Endothelial cell of umbilical vein (primary cell): ENCODE data around the gene RIMS3. TPM values are rescaled to one million over a fixed set of nuclear protein-coding genes. Genes with fewer than 3 reads are reported as not detected.

Source experiments
- BruUV-seq: library from RNA; stranded (reverse); fragments of 400-500 nt; replicated peaks from 2 replicates; lab custom pipeline; 2021; lab: Mats Ljungman, UMichigan
- CTCF ChIA-PET: fragments of 300-600, 350-600 bp; sonication (Branson Sonifier 250); formaldehyde crosslinking; loops from one replicate; lab custom pipeline; 2021; ENCODE audit warnings: antibody characterized with exemption, inconsistent platforms; lab: Charles Lee
- POLR2A ChIA-PET: fragments of 300-600, 350-600 bp; sonication (Branson Sonifier 250); formaldehyde crosslinking; loops from one replicate; lab custom pipeline; 2021; ENCODE audit warnings: antibody characterized with exemption, inconsistent platforms; lab: Charles Lee
- DNase-seq: peaks from one replicate; pipeline ENCODE4 v3.0.0-alpha.2; 2011; ENCODE audit warnings: low read depth, low spot score
- FAIRE-seq: peaks from 2 replicates; lab custom pipeline; 2011; peaks lifted over from hg19 to GRCh38; lab: Jason Lieb, UNC
- H2AFZ ChIP-seq: 2 replicates; pipeline ENCODE4 v1.6.0; 2012; ENCODE audit warnings: low read depth, low read length, control low read depth, inconsistent platforms
- H3K27ac ChIP-seq: 2 replicates; pipeline ENCODE4 v1.5.1; 2011; ENCODE audit warnings: low read depth, mild to moderate bottlenecking, control low read depth, low read length, moderate library complexity; ENCODE audit not compliant: insufficient read depth
- H3K27me3 ChIP-seq, 2 experiments: 2 replicates each; pipeline versions ENCODE4 v1.6.0 to v1.6.1; 2011; ENCODE audit warnings: low read length in 2 of 2, mixed read lengths in 1 of 2; ENCODE audit not compliant: control insufficient read depth in 2 of 2, insufficient read depth in 2 of 2
- H3K36me3 ChIP-seq, 2 experiments: 2 replicates in 1 of 2; 3 replicates in 1 of 2; pipeline ENCODE4 v1.5.1; 2011; ENCODE audit warnings: low read length in 2 of 2, mild to moderate bottlenecking in 1 of 2, moderate library complexity in 1 of 2; ENCODE audit not compliant: control insufficient read depth in 2 of 2, insufficient read depth in 2 of 2; ENCODE audit errors: extremely low read depth in 1 of 2
- H3K4me1 ChIP-seq: 3 replicates; pipeline ENCODE4 v1.5.1; 2011; ENCODE audit warnings: mild to moderate bottlenecking, low read length; ENCODE audit not compliant: control insufficient read depth, insufficient read depth; ENCODE audit errors: extremely low read depth
- H3K4me2 ChIP-seq: 2 replicates; pipeline ENCODE4 v1.6.1; 2011; ENCODE audit warnings: low read length, control low read depth, mixed read lengths; ENCODE audit not compliant: insufficient read depth
- H3K4me3 ChIP-seq, 3 experiments: fragments of 200-600 bp in 1 of 3; sonication (generic), shearing (Covaris generic) in 1 of 3; replicated peaks in 1 of 3; 2 replicates each; pipeline ENCODE4 v1.5.1; 2011 to 2016; ENCODE audit warnings: control low read depth in 3 of 3, low read length in 3 of 3, mild to moderate bottlenecking in 2 of 3, inconsistent platforms in 1 of 3, low read depth in 1 of 3, moderate library complexity in 1 of 3; ENCODE audit not compliant: insufficient read depth in 1 of 3
- H3K79me2 ChIP-seq: 2 replicates; pipeline ENCODE4 v1.6.0; 2012; ENCODE audit warnings: low read length, inconsistent platforms; ENCODE audit not compliant: control insufficient read depth, insufficient read depth
- H3K9ac ChIP-seq: replicated peaks from 2 replicates; pipeline ENCODE3; 2011; ENCODE audit warnings: low read length, control low read depth; ENCODE audit not compliant: insufficient read depth; ENCODE audit errors: extremely low read depth
- H3K9me1 ChIP-seq: replicated peaks from 3 replicates; pipeline ENCODE4 v1.6.0; 2011; ENCODE audit warnings: mild to moderate bottlenecking, low read length; ENCODE audit not compliant: control insufficient read depth, insufficient read depth; ENCODE audit errors: extremely low read depth
- H3K9me3 ChIP-seq: replicated peaks from 2 replicates; pipeline ENCODE4 v1.5.1; 2012; ENCODE audit warnings: low read length, inconsistent platforms; ENCODE audit not compliant: control insufficient read depth, insufficient read depth
- H4K20me1 ChIP-seq: replicated peaks from 2 replicates; pipeline ENCODE3; 2011; ENCODE audit warnings: mild to moderate bottlenecking, low read length; ENCODE audit not compliant: control insufficient read depth, insufficient read depth; ENCODE audit errors: extremely low read depth
- EZH2 ChIP-seq: IDR thresholded peaks from 2 replicates; pipeline ENCODE4 v1.6.1; 2012; ENCODE audit warnings: borderline replicate concordance, low read depth, mild to moderate bottlenecking, moderate library complexity, low read length, inconsistent platforms; ENCODE audit not compliant: severe bottlenecking
- FOS ChIP-seq: IDR thresholded peaks from 2 replicates; pipeline ENCODE4 v1.6.1; 2011; ENCODE audit warnings: mild to moderate bottlenecking, low read length, moderate library complexity, borderline replicate concordance; ENCODE audit not compliant: insufficient read depth
- GATA2 ChIP-seq: IDR thresholded peaks from 2 replicates; pipeline ENCODE4 v1.7.0; 2011; ENCODE audit warnings: low read depth, mild to moderate bottlenecking, moderate library complexity, mixed read lengths, low read length; ENCODE audit not compliant: insufficient read length, insufficient read depth
- JUN ChIP-seq: IDR thresholded peaks from 2 replicates; pipeline ENCODE4 v1.6.1; 2011; ENCODE audit warnings: borderline replicate concordance, low read depth; ENCODE audit not compliant: insufficient read length, insufficient read depth
- MYC ChIP-seq: IDR thresholded peaks from one replicate; pipeline ENCODE4 v1.6.1; 2011; ENCODE audit warnings: mild to moderate bottlenecking, low read depth, low read length
- POLR2A ChIP-seq: IDR thresholded peaks from 2 replicates; pipeline ENCODE4 v1.6.1; 2012; ENCODE audit warnings: low read depth, mild to moderate bottlenecking, control low read depth, low read length
- POLR2AphosphoS5 ChIP-seq: IDR thresholded peaks from 2 replicates; pipeline ENCODE4 v1.6.1; 2012; ENCODE audit warnings: low read depth, mild to moderate bottlenecking, control low read depth, low read length, moderate library complexity; ENCODE audit not compliant: insufficient read depth
- dilution Hi-C: fragments of 300-500 bp; cut with MboI; formaldehyde crosslinking; loops from one replicate; pipeline ENCODE4 v1.15.0; 2019; ENCODE audit warnings: low sequenced_read_pairs; ENCODE audit not compliant: extremely low pct_ligation_motif_present
- intact Hi-C: fragments of 100-400 bp; cut with micrococcal nuclease; formaldehyde crosslinking; loops from one replicate; pipeline ENCODE4 v1.10.0; 2022
- polyA plus RNA-seq, 4 experiments: library from polyadenylated mRNA; depleted of rRNA in 3 of 4; stranded (reverse) in 3 of 4; unstranded in 1 of 4; fragments of >200 nt; gene quantifications; 2 replicates each; pipeline versions ENCODE4 v1.2.1 to v1.2.3, GENCODE V29; 2011 to 2012; ENCODE audit warnings: missing spikeins in 1 of 4
- total RNA-seq: library from RNA; stranded (reverse); gene quantifications from 2 replicates; pipeline ENCODE4 v1.2.3, GENCODE V29; 2021
- TF ChIP-seq, protein P1 (sequence below): IDR thresholded peaks from 2 replicates; pipeline ENCODE4 v1.6.1; 2011; ENCODE audit not compliant: insufficient read depth, insufficient read length
- TF ChIP-seq, protein P2 (sequence below), 2 donors: IDR thresholded peaks; 1 replicate in 1 of 2; 2 replicates in 1 of 2; pipeline ENCODE4 v1.5.1; 2011; ENCODE audit warnings: low read length in 2 of 2, mild to moderate bottlenecking in 2 of 2, moderate library complexity in 2 of 2, control low read depth in 1 of 2, inconsistent platforms in 1 of 2, low read depth in 1 of 2; ENCODE audit not compliant: insufficient read depth in 1 of 2; ENCODE audit errors: extremely low read depth in 1 of 2

The RIMS3 gene
- total and polyA plus RNA-seq, 2 donors (not counting 3 experiments of a cell fraction or from before 2014, with no cell fraction given) = 0.14 to 0.15 TPM

DNA sequence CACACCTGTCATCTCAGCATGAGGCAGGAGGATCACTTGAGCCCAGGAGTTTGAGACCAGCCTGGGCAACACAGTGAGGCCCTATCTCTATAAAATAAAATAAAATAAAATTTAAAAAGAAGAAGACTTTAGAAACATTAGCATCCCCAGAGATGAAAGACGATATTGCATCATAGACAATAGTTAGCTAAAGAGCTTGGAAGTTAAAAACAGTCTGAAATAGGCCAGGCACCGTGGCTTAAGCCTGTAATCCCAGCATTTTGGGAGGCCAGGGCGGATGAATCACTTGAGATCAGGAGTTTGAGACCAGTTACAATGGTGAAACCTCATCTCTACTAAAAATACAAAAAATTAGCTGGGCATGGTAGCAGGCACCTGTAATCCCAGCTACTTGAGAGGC lies 59.3 kb downstream of the RIMS3 start:
- dilution Hi-C loops = no loop called here
- intact Hi-C loops = no loop called here
- no peaks in the 10 kb centered on the region for H4K20me1 ChIP-seq
- no TSS peak for BruUV-seq
- no peak for FAIRE-seq
- no peak overlapping the region for H3K27ac ChIP-seq
- no peaks in the 10 kb centered on the region for H3K9me3 ChIP-seq
- DNase-seq = no peak
- no peak overlapping the region for H2AFZ ChIP-seq
- no peak overlapping the region for H3K4me2 ChIP-seq
- ChIA-PET POLR2A (no interaction called here), CTCF (interaction anchor here (1.5 kb wide), 1 partner anchor 344 kb away, joined by 3 read pairs; no protein-coding TSS in a partner anchor)
- TF ChIP-seq POLR2AphosphoS5 (no peak), EZH2 (no peak), MYC (no peak), JUN (no peak), GATA2 (no peak), FOS (no peak), POLR2A (no peak)
- TF ChIP-seq, protein P1, sequence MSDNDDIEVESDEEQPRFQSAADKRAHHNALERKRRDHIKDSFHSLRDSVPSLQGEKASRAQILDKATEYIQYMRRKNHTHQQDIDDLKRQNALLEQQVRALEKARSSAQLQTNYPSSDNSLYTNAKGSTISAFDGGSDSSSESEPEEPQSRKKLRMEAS = no peak
- TF ChIP-seq, protein P2, sequence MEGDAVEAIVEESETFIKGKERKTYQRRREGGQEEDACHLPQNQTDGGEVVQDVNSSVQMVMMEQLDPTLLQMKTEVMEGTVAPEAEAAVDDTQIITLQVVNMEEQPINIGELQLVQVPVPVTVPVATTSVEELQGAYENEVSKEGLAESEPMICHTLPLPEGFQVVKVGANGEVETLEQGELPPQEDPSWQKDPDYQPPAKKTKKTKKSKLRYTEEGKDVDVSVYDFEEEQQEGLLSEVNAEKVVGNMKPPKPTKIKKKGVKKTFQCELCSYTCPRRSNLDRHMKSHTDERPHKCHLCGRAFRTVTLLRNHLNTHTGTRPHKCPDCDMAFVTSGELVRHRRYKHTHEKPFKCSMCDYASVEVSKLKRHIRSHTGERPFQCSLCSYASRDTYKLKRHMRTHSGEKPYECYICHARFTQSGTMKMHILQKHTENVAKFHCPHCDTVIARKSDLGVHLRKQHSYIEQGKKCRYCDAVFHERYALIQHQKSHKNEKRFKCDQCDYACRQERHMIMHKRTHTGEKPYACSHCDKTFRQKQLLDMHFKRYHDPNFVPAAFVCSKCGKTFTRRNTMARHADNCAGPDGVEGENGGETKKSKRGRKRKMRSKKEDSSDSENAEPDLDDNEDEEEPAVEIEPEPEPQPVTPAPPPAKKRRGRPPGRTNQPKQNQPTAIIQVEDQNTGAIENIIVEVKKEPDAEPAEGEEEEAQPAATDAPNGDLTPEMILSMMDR (IDR thresholded peaks at IDR 0.05; ENCODE audit: extremely low read depth in 1 of 2, insufficient read depth in 1 of 2, low read depth in 1 of 2, low read length in 2 of 2) = no peak
- H3K36me3 ChIP-seq = no peaks in the 10 kb centered on the region
- H3K27me3 ChIP-seq = peaks cover 3 to 4% of the 10 kb centered on the region in 2 experiments
- no peak overlapping the region for H3K9ac ChIP-seq
- H3K9me1 ChIP-seq = no peaks in the 10 kb centered on the region
- H3K4me3 ChIP-seq = no peak overlapping the region
- no peaks in the 10 kb centered on the region for H3K79me2 ChIP-seq
- H3K4me1 ChIP-seq = no peaks in the 10 kb centered on the region
